T-helper 1 cell treated with Interleukin-12 subunit alpha and Interleukin-12 subunit beta and Interleukin-4 antibody, amounts not matched to agents 30 μg/mL and 1 μg/mL, for 36 hours (primary cell): ENCODE measurements around the gene KCNAB1.

Experiments used
- H3K27ac Mint-ChIP-seq: one replicate; pipeline ENCODE4 v1.8.0; 2021; ENCODE audit warnings: mild to moderate bottlenecking, mixed read lengths
- H3K27me3 Mint-ChIP-seq: one replicate; pipeline ENCODE4 v1.8.0; 2021; ENCODE audit warnings: low read depth, mixed read lengths
- H3K36me3 Mint-ChIP-seq: one replicate; pipeline ENCODE4 v1.8.0; 2021; ENCODE audit warnings: low read depth, mixed read lengths
- H3K4me1 Mint-ChIP-seq: one replicate; pipeline ENCODE4 v1.8.0; 2021; ENCODE audit warnings: low read depth, mixed read lengths
- H3K4me3 Mint-ChIP-seq: one replicate; pipeline ENCODE4 v1.8.0; 2021; ENCODE audit warnings: mild to moderate bottlenecking, moderate library complexity, mixed read lengths
- H3K9me3 Mint-ChIP-seq: one replicate; pipeline ENCODE4 v1.8.0; 2021; ENCODE audit warnings: mixed read lengths

The KCNAB1 gene

GRCh38 chr3:156149876-156150275 lies 29.5 kb downstream of the KCNAB1 start:
- Mint-ChIP-seq H3K9me3 (no peaks in the 10 kb centered on the region), H3K4me3 (no peak overlapping the region), H3K4me1 (peaks cover 4% of the 10 kb centered on the region), H3K36me3 (no peaks in the 10 kb centered on the region), H3K27ac (no peak overlapping the region), H3K27me3 (peaks cover 21% of the 10 kb centered on the region)

DNA sequence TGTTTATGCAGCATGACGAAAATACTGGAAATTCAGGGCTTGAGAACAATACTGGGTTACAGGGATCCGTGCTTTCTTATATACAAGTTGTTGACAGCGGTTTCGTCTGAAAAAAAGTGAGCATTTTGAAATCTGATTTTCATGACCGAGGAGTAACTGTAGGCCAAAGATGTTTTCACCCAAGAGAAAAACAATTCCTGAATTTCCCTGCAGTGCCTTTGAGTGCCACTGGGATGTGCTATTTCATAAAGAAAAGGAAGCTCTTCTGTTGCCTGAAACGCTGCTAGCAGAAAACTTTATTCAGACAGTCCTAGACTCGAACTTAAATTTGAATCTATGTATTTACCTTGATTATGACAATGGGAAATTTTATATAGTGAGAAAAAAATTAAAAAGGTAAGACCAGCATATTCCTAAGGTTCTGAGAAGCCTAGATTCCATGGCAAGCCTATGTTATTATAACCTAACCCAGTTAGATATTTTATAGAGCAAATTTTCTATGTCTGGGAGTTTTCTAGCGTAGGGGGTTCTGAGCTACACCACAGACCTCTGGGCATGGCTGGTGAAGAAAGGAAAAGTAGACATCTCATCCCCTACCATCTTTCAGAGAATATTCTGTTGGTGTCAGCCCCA lies 30.2 kb downstream of the KCNAB1 start:
- peaks cover 1% of the 10 kb centered on the region for H3K36me3 Mint-ChIP-seq
- H3K9me3 Mint-ChIP-seq = no peaks in the 10 kb centered on the region
- peaks cover 19% of the 10 kb centered on the region for H3K27me3 Mint-ChIP-seq
- H3K27ac Mint-ChIP-seq = no peak overlapping the region
- peaks cover 4% of the 10 kb centered on the region for H3K4me1 Mint-ChIP-seq
- H3K4me3 Mint-ChIP-seq = no peak overlapping the region

- Mint-ChIP-seq H3K9me3 (no peaks in the 10 kb centered on the region), H3K27me3 (peaks cover 20% of the 10 kb centered on the region), H3K36me3 (peaks cover 1% of the 10 kb centered on the region), H3K4me3 (no peak overlapping the region), H3K27ac (no peak overlapping the region), H3K4me1 (peaks cover 4% of the 10 kb centered on the region)
Observed at GRCh38 chr3:156151824-156152428, 31.5 kb downstream of the KCNAB1 start.

DNA sequence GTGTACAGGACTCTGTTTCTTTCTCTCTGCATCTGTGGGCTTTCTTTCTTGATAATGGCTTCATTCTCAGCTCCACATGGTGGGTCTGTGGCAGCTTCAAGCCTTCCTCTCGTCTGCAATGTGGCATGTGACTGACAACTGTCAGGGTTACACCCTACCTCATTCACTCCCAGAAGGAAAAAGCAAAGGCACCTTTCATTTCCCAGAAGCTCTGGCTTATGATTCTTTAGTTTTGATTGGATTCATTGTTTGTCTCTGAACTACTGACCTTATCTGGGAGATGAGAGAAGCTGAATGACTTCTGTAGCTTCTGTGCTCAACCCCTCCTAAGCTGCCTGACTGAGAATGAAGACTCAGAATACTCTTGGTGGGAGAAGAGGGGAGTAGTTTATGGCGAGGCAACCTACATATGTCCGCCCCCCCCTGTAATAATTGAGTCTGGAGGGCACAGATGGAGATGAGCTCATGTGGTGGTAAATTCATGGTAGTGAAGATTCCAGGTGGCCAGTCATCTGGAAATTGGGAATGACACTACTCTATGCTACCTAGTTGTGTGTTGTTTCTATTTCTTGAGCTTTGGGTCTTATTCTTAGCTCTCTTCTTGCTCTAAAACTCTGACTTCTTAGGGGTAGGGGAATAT lies 38.4 kb downstream of the KCNAB1 start:
- no peak overlapping the region for H3K4me3 Mint-ChIP-seq
- H3K36me3 Mint-ChIP-seq = peaks cover 1% of the 10 kb centered on the region
- no peak overlapping the region for H3K27ac Mint-ChIP-seq
- H3K9me3 Mint-ChIP-seq = no peaks in the 10 kb centered on the region
- H3K4me1 Mint-ChIP-seq = peaks cover 11% of the 10 kb centered on the region
- peaks cover 15% of the 10 kb centered on the region for H3K27me3 Mint-ChIP-seq

DNA sequence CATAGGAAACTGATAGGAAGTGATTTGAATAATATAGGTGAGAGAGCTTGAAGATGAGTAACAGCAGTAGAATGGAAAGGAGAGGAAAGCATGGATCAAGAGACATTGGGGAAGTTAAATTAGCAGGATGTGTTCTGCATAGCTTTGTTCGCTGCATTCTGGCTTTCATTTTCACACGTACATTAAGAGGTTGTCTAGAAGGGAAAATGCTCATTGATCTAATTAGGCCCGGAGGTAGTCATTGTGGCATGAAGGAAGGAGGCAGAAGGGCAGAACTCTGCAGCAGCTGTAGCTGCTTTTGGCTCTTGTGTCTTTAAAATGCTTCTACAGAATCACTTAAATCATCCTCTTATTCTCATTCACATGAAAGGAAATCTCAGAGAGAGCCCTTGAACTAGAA lies 40.3 kb downstream of the KCNAB1 start:
- Mint-ChIP-seq H3K27ac (no peak overlapping the region), H3K9me3 (no peaks in the 10 kb centered on the region), H3K36me3 (no peaks in the 10 kb centered on the region), H3K4me3 (no peak overlapping the region), H3K4me1 (peaks cover 11% of the 10 kb centered on the region), H3K27me3 (peaks cover 10% of the 10 kb centered on the region)

- no peaks in the 10 kb centered on the region for H3K36me3 Mint-ChIP-seq
- no peak overlapping the region for H3K4me3 Mint-ChIP-seq
- peaks cover 11% of the 10 kb centered on the region for H3K4me1 Mint-ChIP-seq
- H3K27ac Mint-ChIP-seq = no peak overlapping the region
- no peaks in the 10 kb centered on the region for H3K9me3 Mint-ChIP-seq
- peaks cover 11% of the 10 kb centered on the region for H3K27me3 Mint-ChIP-seq
Observed at GRCh38 chr3:156161172-156161571, 40.8 kb downstream of the KCNAB1 start.

- Mint-ChIP-seq H3K36me3 (no peaks in the 10 kb centered on the region), H3K27ac (no peak overlapping the region), H3K4me3 (no peak overlapping the region), H3K9me3 (no peaks in the 10 kb centered on the region), H3K4me1 (peaks cover 11% of the 10 kb centered on the region), H3K27me3 (peaks cover 13% of the 10 kb centered on the region)
Observed at GRCh38 chr3:156163848-156164247, 43.5 kb downstream of the KCNAB1 start.

DNA sequence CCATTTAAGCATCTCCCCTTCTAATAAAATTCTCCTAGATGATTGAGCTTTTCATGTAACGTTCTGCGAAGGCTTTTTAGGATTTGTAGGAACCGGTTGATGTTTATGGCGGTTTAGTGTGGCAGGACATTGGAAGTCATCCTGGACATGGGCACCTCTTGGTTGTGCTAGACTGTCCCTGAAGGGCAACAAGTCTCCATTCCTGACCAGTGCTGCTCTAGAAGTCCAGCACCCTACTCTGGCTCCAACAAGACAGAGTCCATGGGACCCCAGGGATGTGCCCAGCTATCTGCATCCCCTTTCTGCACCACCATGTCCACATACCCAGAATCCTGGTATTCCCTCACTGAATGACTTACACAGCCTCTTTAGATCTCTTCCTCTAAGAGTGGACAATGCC lies 46.4 kb downstream of the KCNAB1 start:
- no peak overlapping the region for H3K4me3 Mint-ChIP-seq
- no peaks in the 10 kb centered on the region for H3K9me3 Mint-ChIP-seq
- no peaks in the 10 kb centered on the region for H3K36me3 Mint-ChIP-seq
- H3K4me1 Mint-ChIP-seq = peaks cover 2% of the 10 kb centered on the region
- no peak overlapping the region for H3K27ac Mint-ChIP-seq
- H3K27me3 Mint-ChIP-seq = peaks cover 20% of the 10 kb centered on the region

GRCh38 chr3:156170571-156170970 lies 50.2 kb downstream of the KCNAB1 start:
- H3K27me3 Mint-ChIP-seq = peaks cover 20% of the 10 kb centered on the region
- no peaks in the 10 kb centered on the region for H3K4me1 Mint-ChIP-seq
- H3K9me3 Mint-ChIP-seq = no peaks in the 10 kb centered on the region
- no peak overlapping the region for H3K4me3 Mint-ChIP-seq
- no peak overlapping the region for H3K27ac Mint-ChIP-seq
- no peaks in the 10 kb centered on the region for H3K36me3 Mint-ChIP-seq

GRCh38 chr3:156171281-156172267 lies 51.2 kb downstream of the KCNAB1 start:
- Mint-ChIP-seq H3K27ac (no peak overlapping the region), H3K9me3 (no peaks in the 10 kb centered on the region), H3K36me3 (no peaks in the 10 kb centered on the region), H3K4me1 (no peaks in the 10 kb centered on the region), H3K27me3 (peaks cover 17% of the 10 kb centered on the region), H3K4me3 (no peak overlapping the region)

GRCh38 chr3:156172536-156172935 lies 52.2 kb downstream of the KCNAB1 start:
- no peaks in the 10 kb centered on the region for H3K9me3 Mint-ChIP-seq
- H3K36me3 Mint-ChIP-seq = no peaks in the 10 kb centered on the region
- peaks cover 7% of the 10 kb centered on the region for H3K27me3 Mint-ChIP-seq
- H3K4me3 Mint-ChIP-seq = no peak overlapping the region
- H3K4me1 Mint-ChIP-seq = no peaks in the 10 kb centered on the region
- no peak overlapping the region for H3K27ac Mint-ChIP-seq

- Mint-ChIP-seq H3K27me3 (peaks cover 4% of the 10 kb centered on the region), H3K4me3 (no peak overlapping the region), H3K36me3 (no peaks in the 10 kb centered on the region), H3K9me3 (no peaks in the 10 kb centered on the region), H3K4me1 (no peaks in the 10 kb centered on the region), H3K27ac (no peak overlapping the region)
Observed at GRCh38 chr3:156174229-156174847, 54.0 kb downstream of the KCNAB1 start.

DNA sequence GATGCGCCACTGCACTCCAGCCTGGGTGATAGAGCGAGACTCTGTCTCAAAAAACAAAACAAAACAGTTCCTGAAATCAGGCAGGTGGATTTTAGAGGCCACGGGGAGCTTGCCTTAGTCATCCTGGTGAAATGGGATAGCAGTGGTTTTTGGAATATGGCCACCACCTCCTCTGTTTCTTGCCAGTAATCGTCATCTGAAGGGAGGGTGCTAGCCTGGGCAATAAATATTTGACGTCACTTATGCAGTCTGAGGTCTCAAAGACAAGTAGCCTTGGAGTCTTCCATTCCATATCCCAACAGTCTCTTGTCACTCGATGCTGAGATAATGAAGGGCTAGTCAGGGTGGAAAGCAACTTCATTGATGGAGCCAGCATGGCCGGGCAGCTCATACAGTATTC lies 55.2 kb downstream of the KCNAB1 start:
- Mint-ChIP-seq H3K27me3 (no peaks in the 10 kb centered on the region), H3K36me3 (no peaks in the 10 kb centered on the region), H3K4me1 (no peaks in the 10 kb centered on the region), H3K4me3 (no peak overlapping the region), H3K27ac (no peak overlapping the region), H3K9me3 (no peaks in the 10 kb centered on the region)

- Mint-ChIP-seq H3K4me3 (no peak overlapping the region), H3K27ac (no peak overlapping the region), H3K9me3 (no peaks in the 10 kb centered on the region), H3K36me3 (no peaks in the 10 kb centered on the region), H3K4me1 (no peaks in the 10 kb centered on the region), H3K27me3 (no peaks in the 10 kb centered on the region)
Observed at GRCh38 chr3:156176048-156176447, 55.7 kb downstream of the KCNAB1 start.
